Measurements from ENCODE around the gene RAPGEF5.

The RAPGEF5 gene

GRCh38 chr7:22238354-22239311 lies 118.3 kb downstream of the RAPGEF5 start:
- H3K27ac ChIP-seq, result no peak overlapping the region

GRCh38 chr7:22235134-22235533 lies 121.8 kb downstream of the RAPGEF5 start:
- no peak for TF ChIP-seq ZFX (IDR thresholded peaks at IDR 0.05; ENCODE audit: borderline replicate concordance)
- no peak for TF ChIP-seq CTCF (IDR thresholded peaks at IDR 0.05)
- peak overlapping the region; percentile 35; the same call in 1 of the 2 replicates for H3K27ac ChIP-seq

More at GRCh38 chr7:22238354-22239311, 118.3 kb downstream of the RAPGEF5 start:
- TF ChIP-seq CTCF (IDR thresholded peaks at IDR 0.05) (no peak), ZFX (IDR thresholded peaks at IDR 0.05; ENCODE audit: borderline replicate concordance) (no peak)

- H3K27ac ChIP-seq, result peak overlapping the region; percentile 35
- TF ChIP-seq ZFX (IDR thresholded peaks at IDR 0.05; ENCODE audit: borderline replicate concordance), result no peak
- no peak for TF ChIP-seq CTCF (IDR thresholded peaks at IDR 0.05)
These were observed 122.7 kb downstream of the RAPGEF5 start for GRCh38 chr7:22234227-22234626.

GRCh38 chr7:22231806-22232205 lies 125.1 kb downstream of the RAPGEF5 start:
- H3K27ac ChIP-seq, result no peak overlapping the region
- TF ChIP-seq CTCF (IDR thresholded peaks at IDR 0.05), result no peak
- TF ChIP-seq ZFX (IDR thresholded peaks at IDR 0.05; ENCODE audit: borderline replicate concordance), result no peak

- TF ChIP-seq ZFX (IDR thresholded peaks at IDR 0.05; ENCODE audit: borderline replicate concordance) (no peak), CTCF (IDR thresholded peaks at IDR 0.05) (no peak)
These were observed 125.8 kb downstream of the RAPGEF5 start for GRCh38 chr7:22231141-22231540.

GRCh38 chr7:22230238-22230637 lies 126.7 kb downstream of the RAPGEF5 start:
- no peak overlapping the region for H3K27ac ChIP-seq
- TF ChIP-seq ZFX (IDR thresholded peaks at IDR 0.05; ENCODE audit: borderline replicate concordance), result no peak
- TF ChIP-seq CTCF (IDR thresholded peaks at IDR 0.05), result no peak

More at GRCh38 chr7:22231141-22231540, 125.8 kb downstream of the RAPGEF5 start:
- no peak overlapping the region for H3K27ac ChIP-seq

- H3K27ac ChIP-seq, result no peak overlapping the region
- TF ChIP-seq CTCF (IDR thresholded peaks at IDR 0.05) (no peak), ZFX (IDR thresholded peaks at IDR 0.05; ENCODE audit: borderline replicate concordance) (no peak)
These were observed 127.8 kb downstream of the RAPGEF5 start for GRCh38 chr7:22229148-22229547.

Data from 22Rv1 (cell line).